H54 (cell line): ENCODE results near the gene PACSIN1.
"Not testable (repeated sequence)": the region's sequence is repeated elsewhere in the genome, so short reads cannot be mapped to it uniquely, and the experiment has no call there.

Experiments
- DNase-seq: peaks from one replicate; pipeline ENCODE4 v3.0.0; 2011; ENCODE audit warnings: low spot score, mixed read lengths; ENCODE audit not compliant: insufficient read length
- FAIRE-seq: peaks from 3 replicates; lab custom pipeline; 2011; peaks lifted over from hg19 to GRCh38; lab: Jason Lieb, UNC
- POLR2A ChIP-seq: IDR thresholded peaks from 2 replicates; pipeline ENCODE4 v1.6.1; 2011; ENCODE audit warnings: low read depth, mild to moderate bottlenecking, low read length

PACSIN1 gene

DNA sequence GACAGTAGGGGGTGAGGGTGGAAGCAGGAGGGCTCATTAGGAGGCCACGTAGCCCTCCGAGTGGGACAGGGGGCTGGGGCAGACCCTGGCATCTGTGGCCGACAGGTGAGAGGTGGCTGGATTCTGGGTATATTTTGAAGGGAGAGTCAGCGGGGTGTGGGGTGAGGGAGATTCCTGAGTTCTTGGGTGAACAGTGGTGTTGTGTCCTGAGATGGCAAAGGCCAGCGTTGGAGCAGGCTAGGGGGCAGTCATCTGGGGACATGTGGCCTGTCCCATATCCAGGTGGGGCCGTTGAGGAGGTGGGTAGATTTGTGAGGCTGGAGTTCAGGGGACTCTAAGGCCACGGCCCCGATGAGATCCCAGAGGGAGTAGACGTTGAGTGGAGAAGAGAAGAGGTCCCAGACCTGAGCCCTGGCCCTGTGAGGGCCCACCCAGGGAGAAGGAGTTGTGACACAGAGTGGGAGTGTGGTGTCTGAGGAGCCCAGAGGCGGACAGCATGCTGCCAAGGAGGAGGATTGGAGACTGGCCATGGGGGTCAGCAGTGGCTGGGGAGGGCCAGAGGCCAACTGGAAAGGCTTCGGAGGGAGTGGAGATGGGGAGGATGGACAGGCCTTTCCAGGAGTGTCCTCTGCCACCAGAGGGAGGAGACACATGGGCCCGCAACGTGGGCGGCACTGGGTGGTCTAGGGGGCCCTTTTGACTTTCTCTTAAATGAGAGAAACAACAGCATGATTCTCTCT lies 19.6 kb downstream of the PACSIN1 start:
- FAIRE-seq = no peak
- no peak for TF ChIP-seq POLR2A

GRCh38 chr6:34486106-34486740 lies 20.3 kb downstream of the PACSIN1 start:
- DNase-seq (no peak), FAIRE-seq (no peak)
- no peak for TF ChIP-seq POLR2A

More for the DNA sequence above, 19.6 kb downstream of the PACSIN1 start:
- DNase-seq = no peak

DNA sequence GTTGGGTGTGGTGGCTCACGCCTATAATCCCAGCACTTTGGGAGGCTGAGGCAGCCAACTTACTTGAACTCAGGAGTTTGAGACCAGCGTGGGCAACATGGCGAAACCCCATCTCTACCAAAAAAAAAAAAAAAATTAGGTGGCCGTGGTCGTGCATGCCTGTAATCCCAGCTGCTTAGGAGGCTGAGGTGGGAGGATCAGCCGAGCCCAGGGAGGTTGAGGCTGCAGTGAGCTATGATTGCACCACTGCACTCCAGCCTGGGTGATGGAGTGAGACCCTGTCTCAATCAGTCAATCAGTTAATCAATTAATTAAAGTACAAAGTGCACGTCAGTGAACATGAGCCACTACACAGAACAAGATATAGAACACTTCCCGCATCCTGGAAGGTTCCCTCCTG lies 21.0 kb downstream of the PACSIN1 start:
- DNase-seq, FAIRE-seq: not testable (repeated sequence)

- TF ChIP-seq POLR2A = no peak
- DNase-seq = no peak
- FAIRE-seq = no peak
These were observed 21.7 kb downstream of the PACSIN1 start for GRCh38 chr6:34487536-34487935.

DNA sequence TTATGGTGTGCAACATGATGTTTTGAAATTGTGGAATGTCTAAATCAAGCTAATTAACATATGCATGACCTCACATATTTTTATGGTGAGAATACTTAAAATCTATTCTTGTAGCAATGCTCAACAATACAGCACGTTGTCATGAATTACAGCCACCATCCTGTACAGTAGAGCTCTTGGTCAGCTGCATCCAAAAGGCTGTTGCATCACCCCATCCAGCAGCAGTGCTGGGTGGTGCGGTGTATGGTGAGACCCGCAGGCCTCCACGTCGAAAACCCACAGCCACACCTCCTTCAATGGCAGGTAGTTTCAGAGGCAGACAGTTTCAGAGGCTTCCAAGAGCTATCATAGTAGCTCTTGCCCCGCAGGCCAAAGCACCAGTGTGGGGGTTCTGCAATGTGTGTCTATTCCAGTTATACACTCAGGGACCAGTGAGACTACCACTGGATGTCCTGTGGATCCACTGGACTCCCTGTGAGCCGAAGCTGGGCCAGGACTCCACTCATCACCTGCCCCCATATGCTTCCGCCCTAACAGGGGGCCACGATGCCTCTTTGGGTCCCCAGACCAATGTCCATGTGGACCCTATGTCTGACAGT lies 23.4 kb downstream of the PACSIN1 start:
- no peak for DNase-seq
- FAIRE-seq = no peak
- no peak for TF ChIP-seq POLR2A

- no peak for TF ChIP-seq POLR2A
- no peak for DNase-seq
- no peak for FAIRE-seq
These were observed 24.7 kb downstream of the PACSIN1 start for GRCh38 chr6:34490390-34491090.

DNA sequence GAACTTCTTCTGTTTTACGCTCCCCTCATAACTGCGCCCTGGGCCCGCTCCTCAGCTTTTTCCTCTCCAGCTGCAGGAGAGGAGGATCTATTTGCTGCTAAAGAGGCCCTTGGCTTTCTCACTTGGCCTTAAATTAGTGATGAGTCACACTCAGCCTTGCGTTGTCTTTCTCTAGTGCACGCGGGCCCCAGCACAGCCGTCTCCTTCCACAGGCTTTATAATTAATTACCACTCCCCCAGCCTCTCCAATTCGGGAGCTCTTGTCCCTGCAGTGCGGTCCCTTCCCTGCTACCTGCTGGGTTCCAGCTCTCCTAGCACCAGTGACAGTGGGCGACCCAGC lies 25.2 kb downstream of the PACSIN1 start:
- FAIRE-seq (no peak), DNase-seq (no peak)
- no peak for TF ChIP-seq POLR2A

GRCh38 chr6:34493344-34493743 lies 27.5 kb downstream of the PACSIN1 start:
- FAIRE-seq = no peak
- no peak for DNase-seq
- no peak for TF ChIP-seq POLR2A

DNA sequence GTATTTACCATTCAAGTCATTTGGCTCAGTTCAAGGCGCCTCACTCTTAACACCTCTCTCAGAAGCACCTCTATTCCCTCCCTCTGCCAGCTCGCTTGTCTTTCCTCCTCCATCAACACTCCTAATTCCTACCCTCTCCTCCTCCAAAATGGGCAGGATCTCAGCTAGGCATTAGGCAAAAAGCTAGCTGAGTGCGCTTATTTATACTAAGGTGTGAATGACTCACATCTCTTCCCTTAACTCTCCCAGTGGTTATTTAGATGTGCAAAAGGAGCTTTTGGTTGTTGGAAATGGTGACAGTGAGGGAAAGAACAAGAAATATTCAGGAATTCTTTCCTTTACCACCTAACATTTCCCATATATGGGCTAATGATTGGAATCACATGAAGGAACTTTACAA lies 29.1 kb downstream of the PACSIN1 start:
- TF ChIP-seq POLR2A = no peak
- DNase-seq (no peak), FAIRE-seq (no peak)

GRCh38 chr6:34496103-34496685 lies 30.3 kb downstream of the PACSIN1 start:
- FAIRE-seq (no peak), DNase-seq (no peak)
- no peak for TF ChIP-seq POLR2A

- no peak for DNase-seq
- TF ChIP-seq POLR2A = no peak
- FAIRE-seq = no peak
These were observed 31.5 kb downstream of the PACSIN1 start for GRCh38 chr6:34497411-34497810.

DNA sequence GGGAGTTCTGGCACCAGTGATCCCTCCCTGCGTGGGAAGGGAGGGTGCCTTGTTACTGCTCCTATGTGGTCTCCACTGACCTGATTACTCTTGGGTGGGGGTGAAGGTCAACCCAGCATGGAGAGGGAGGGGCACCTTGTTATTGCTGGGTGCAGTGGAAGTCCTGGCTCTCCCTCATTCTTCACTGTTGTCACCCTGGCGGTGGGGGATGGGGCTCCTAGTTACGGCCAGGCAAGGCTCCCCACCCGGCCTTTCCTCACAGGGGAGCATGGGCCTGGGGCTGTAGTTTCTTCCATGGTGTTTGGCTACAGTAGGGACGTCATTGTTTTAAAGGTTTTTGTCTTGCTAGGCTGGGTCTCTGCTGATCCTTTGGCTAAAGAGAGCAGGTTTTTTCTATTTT lies 40.8 kb downstream of the PACSIN1 start:
- TF ChIP-seq POLR2A = no peak
- FAIRE-seq (no peak), DNase-seq (no peak)

GRCh38 chr6:34508425-34508824 lies 42.5 kb downstream of the PACSIN1 start:
- TF ChIP-seq POLR2A = no peak
- no peak for FAIRE-seq
- DNase-seq = no peak

- FAIRE-seq = no peak
- no peak for TF ChIP-seq POLR2A
- no peak for DNase-seq
These were observed 43.9 kb downstream of the PACSIN1 start for GRCh38 chr6:34509782-34510181.

GRCh38 chr6:34510299-34510698 lies 44.4 kb downstream of the PACSIN1 start:
- FAIRE-seq = no peak
- TF ChIP-seq POLR2A = no peak
- no peak for DNase-seq
